GM12891 (cell line): Measurements from ENCODE around the gene CDK2.

ENCODE experiments used
- POLR2AphosphoS5 ChIP-seq: IDR thresholded peaks from 2 replicates; pipeline ENCODE4 v1.6.1; 2011; ENCODE audit warnings: low read depth, low read length, control low read depth
- POU2F2 ChIP-seq: IDR thresholded peaks from 2 replicates; pipeline ENCODE4 v1.6.1; 2011; ENCODE audit warnings: low read depth, mild to moderate bottlenecking, control low read depth, low read length, moderate library complexity

DNA sequence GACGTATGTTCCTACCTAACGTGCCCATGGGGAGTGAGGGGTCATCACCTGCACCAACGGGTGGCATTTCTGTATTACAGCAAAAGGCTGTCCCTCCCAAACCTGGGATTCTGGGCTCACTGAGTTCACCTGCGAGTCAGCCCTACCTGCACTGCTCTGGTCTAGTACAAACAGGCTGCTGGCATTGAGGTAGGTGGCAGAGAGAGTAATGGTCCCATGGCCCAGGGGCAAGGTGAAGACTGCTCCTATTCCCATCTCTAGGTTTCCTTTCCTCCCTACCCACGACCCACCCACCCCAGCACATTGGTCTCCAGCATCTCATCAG lies 30.9 kb downstream of the CDK2 start:
- TF ChIP-seq POU2F2 (no peak), POLR2AphosphoS5 (no peak)
